ENCODE results near the gene FGF11.
A peak's percentile ranks its signal among the peaks of the same experiment; 100 is the strongest.

Gene FGF11

DNA sequence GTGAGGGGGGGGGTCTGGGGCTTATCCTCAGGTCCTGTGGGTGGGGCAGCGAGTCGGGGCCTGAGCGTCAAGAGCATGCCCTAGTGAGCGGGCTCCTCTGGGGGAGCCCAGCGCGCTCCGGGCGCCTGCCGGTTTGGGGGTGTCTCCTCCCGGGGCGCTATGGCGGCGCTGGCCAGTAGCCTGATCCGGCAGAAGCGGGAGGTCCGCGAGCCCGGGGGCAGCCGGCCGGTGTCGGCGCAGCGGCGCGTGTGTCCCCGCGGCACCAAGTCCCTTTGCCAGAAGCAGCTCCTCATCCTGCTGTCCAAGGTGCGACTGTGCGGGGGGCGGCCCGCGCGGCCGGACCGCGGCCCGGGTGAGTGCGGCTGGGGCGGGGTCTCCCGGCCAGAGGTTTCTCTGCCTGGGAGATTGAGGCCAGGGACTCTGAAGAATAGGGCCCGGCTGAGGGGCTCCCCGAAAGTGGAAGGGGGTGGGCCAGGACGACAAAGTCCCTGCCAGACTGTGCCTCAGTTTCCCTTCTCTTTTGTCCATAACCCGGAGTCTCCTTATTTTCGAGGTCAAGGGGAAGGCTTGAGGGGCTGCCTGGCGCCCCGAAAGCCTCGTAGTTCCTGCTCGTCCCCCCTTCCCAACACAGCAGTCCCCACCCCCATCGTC is at the start of gene FGF11:
Gene FGF11, plus strand, starts transcription at position 51 of the 651 bp plus-strand sequence. Its CDS starts 109 bp downstream, at position 160.
- ChIA-PET CTCF (interaction anchor here (0.6 to 3.8 kb wide), 2 partner anchors 14 to 84 kb away, joined by 5 to 18 read pairs; partner anchors contain the start of gene TMEM95), POLR2A (interaction anchor here (0.7 to 3.1 kb wide), 4 partner anchors 36 to 45 kb away, joined by 3 to 21 read pairs (median 4); partner anchors contain the start of genes PLSCR3, POLR2A and TMEM256)
- peak within 1 kb of the TSS; percentile 20 for H3K4me3 ChIP-seq (ENCODE audit: low read depth, low read length)
- no peaks in the 10 kb centered on the region for H3K36me3 ChIP-seq (ENCODE audit: control insufficient read depth in 2 of 2, insufficient read depth in 1 of 2, low read length in 2 of 2)
- TF ChIP-seq GLIS1 (tag by site-specific recombination; IDR thresholded peaks at IDR 0.05), result peak; percentile 50; the same call in 1 of the 2 replicates
- TF ChIP-seq SP3 (tag by site-specific recombination; IDR thresholded peaks at IDR 0.05), result peak; percentile 38; the same call in 1 of the 2 replicates
- TF ChIP-seq ZNF350 (tag by site-specific recombination; IDR thresholded peaks at IDR 0.05), result no peak
- TF ChIP-seq, protein P1, sequence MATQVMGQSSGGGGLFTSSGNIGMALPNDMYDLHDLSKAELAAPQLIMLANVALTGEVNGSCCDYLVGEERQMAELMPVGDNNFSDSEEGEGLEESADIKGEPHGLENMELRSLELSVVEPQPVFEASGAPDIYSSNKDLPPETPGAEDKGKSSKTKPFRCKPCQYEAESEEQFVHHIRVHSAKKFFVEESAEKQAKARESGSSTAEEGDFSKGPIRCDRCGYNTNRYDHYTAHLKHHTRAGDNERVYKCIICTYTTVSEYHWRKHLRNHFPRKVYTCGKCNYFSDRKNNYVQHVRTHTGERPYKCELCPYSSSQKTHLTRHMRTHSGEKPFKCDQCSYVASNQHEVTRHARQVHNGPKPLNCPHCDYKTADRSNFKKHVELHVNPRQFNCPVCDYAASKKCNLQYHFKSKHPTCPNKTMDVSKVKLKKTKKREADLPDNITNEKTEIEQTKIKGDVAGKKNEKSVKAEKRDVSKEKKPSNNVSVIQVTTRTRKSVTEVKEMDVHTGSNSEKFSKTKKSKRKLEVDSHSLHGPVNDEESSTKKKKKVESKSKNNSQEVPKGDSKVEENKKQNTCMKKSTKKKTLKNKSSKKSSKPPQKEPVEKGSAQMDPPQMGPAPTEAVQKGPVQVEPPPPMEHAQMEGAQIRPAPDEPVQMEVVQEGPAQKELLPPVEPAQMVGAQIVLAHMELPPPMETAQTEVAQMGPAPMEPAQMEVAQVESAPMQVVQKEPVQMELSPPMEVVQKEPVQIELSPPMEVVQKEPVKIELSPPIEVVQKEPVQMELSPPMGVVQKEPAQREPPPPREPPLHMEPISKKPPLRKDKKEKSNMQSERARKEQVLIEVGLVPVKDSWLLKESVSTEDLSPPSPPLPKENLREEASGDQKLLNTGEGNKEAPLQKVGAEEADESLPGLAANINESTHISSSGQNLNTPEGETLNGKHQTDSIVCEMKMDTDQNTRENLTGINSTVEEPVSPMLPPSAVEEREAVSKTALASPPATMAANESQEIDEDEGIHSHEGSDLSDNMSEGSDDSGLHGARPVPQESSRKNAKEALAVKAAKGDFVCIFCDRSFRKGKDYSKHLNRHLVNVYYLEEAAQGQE (tag by site-specific recombination; IDR thresholded peaks at IDR 0.05), result peak; percentile 79
- TF ChIP-seq ZNF560 (tag by site-specific recombination; IDR thresholded peaks at IDR 0.05; ENCODE audit: borderline replicate concordance), result no peak
- TF ChIP-seq GLIS2 (tag by site-specific recombination; IDR thresholded peaks at IDR 0.05), result 0 out of 2 replicates have a peak, but pooled peaks have one; percentile 26
- H3K27ac ChIP-seq (ENCODE audit: extremely low read depth, low read depth, low read length), result peak within 1 kb of the TSS; percentile 74
- no peaks in the 10 kb centered on the region for H3K9me3 ChIP-seq (ENCODE audit: control insufficient read depth, insufficient read depth, low read depth, low read length)
- peaks cover 25% of the 10 kb centered on the region for H3K4me1 ChIP-seq (ENCODE audit: control insufficient read depth, insufficient read depth, low read length)

DNA sequence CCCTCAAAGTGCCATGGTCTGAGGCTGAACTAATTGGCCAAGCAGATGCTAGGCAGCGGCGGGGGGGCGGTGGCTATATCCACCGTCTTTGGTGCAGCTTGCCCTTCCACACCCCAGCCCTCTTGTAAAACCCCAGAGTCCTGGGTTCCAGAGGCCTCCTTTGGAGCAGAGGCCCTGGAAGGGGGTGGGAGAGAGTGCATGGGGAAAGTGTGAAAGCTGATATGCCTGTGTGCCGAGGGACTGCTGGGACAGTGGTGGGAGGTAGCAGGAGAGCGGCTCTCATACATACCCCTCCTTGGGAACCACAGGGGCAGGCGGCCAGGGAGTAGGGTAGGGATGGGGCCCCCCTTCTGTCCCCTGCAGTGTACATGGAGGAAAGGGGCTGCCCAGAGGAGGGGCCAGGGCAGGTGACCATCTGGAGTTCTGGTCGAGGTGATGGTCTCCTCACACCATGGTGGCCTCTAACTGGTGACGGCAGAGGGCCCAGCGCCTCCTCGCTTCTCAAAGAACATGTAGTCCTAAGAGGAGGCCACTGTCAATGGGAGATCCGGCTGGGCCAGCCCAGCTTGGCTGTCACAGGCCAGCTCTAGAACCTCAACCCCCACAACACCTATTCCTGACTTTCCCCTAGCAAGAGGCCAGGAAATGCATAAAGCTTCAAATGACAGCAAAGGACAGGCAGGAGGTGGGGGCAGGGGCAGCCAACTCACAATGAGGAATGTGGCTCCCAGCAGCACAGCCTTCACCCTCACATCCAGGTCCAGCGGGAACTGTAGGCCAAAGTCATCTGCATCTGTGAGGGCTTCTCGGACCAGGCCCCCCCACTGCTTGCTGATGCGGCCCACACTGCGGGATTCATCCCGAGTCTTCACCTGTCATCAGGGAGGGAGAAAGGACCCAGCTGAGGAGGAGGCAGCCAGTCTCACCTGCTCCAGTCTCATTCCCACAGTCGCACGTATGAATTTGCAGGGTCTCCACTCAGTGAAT is 49.1 kb upstream of the FGF11 start:
- Histone ChIP-seq H3K4me3 (ENCODE audit: low read depth, low read length) (no peak overlapping the region), H3K9me3 (ENCODE audit: control insufficient read depth, insufficient read depth, low read depth, low read length) (no peaks in the 10 kb centered on the region), H3K4me1 (ENCODE audit: control insufficient read depth, insufficient read depth, low read length) (peaks cover 3% of the 10 kb centered on the region), H3K27ac (ENCODE audit: extremely low read depth, low read depth, low read length) (no peak overlapping the region), H3K36me3 (ENCODE audit: control insufficient read depth in 2 of 2, insufficient read depth in 1 of 2, low read length in 2 of 2) (peaks cover 0 to 36% of the 10 kb centered on the region in 2 experiments; a peak in 2 of 3 replicates)
- 0 out of 2 replicates have a peak, but pooled peaks have one; percentile 12 for TF ChIP-seq ZFHX2 (tag by site-specific recombination; conservative IDR thresholded peaks at IDR 0.05)
- no peak for TF ChIP-seq MYNN (tag by site-specific recombination; IDR thresholded peaks at IDR 0.05; ENCODE audit: borderline replicate concordance)
- TF ChIP-seq ZIC2 (tag by site-specific recombination; IDR thresholded peaks at IDR 0.05), result peak; percentile 96
- TF ChIP-seq ZNF423 (tag by site-specific recombination; IDR thresholded peaks at IDR 0.05), result no peak
- ChIA-PET CTCF (interaction anchor here (0.6 kb wide), 1 partner anchor 127 kb away, joined by 3 read pairs; no protein-coding TSS in a partner anchor), POLR2A (interaction anchor here (3.6 kb wide), 1 partner anchor 13 kb away, joined by 19 read pairs; the partner anchor contains the start of gene TMEM256)

DNA sequence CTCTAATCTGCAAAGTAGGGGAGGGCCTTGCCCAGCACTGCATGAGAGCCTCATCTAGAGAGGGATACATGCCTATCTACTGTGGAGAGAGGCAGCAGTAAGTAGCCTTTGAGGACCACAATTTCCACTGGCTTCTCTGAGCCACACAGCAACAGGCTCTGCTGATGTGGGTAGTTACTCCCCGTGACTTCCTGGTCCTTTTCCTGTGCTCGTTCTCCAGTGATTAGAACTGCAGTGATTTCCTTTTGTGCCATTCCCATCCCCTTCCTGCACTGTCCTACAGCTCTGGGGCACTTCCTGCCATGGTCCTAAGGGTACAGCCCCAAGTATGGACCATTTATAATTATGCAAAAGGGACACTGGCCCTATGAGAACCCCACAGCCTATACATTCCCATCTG is 48.0 kb upstream of the FGF11 start:
- TF ChIP-seq ZNF701 (tag by site-specific recombination; IDR thresholded peaks at IDR 0.05) (no peak), SCRT2 (tag by site-specific recombination; IDR thresholded peaks at IDR 0.05) (0 out of 2 replicates have a peak, but pooled peaks have one; percentile 19), ZNF140 (tag by site-specific recombination; IDR thresholded peaks at IDR 0.05) (no peak), ZNF169 (tag by site-specific recombination; IDR thresholded peaks at IDR 0.05) (no peak), ZNF19 (tag by site-specific recombination; IDR thresholded peaks at IDR 0.05; ENCODE audit: low read depth) (no peak), KLF1 (tag by site-specific recombination; IDR thresholded peaks at IDR 0.05) (no peak)
- TF ChIP-seq, protein P2, sequence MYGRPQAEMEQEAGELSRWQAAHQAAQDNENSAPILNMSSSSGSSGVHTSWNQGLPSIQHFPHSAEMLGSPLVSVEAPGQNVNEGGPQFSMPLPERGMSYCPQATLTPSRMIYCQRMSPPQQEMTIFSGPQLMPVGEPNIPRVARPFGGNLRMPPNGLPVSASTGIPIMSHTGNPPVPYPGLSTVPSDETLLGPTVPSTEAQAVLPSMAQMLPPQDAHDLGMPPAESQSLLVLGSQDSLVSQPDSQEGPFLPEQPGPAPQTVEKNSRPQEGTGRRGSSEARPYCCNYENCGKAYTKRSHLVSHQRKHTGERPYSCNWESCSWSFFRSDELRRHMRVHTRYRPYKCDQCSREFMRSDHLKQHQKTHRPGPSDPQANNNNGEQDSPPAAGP (tag by site-specific recombination; IDR thresholded peaks at IDR 0.05), result no peak
- TF ChIP-seq, protein P3, sequence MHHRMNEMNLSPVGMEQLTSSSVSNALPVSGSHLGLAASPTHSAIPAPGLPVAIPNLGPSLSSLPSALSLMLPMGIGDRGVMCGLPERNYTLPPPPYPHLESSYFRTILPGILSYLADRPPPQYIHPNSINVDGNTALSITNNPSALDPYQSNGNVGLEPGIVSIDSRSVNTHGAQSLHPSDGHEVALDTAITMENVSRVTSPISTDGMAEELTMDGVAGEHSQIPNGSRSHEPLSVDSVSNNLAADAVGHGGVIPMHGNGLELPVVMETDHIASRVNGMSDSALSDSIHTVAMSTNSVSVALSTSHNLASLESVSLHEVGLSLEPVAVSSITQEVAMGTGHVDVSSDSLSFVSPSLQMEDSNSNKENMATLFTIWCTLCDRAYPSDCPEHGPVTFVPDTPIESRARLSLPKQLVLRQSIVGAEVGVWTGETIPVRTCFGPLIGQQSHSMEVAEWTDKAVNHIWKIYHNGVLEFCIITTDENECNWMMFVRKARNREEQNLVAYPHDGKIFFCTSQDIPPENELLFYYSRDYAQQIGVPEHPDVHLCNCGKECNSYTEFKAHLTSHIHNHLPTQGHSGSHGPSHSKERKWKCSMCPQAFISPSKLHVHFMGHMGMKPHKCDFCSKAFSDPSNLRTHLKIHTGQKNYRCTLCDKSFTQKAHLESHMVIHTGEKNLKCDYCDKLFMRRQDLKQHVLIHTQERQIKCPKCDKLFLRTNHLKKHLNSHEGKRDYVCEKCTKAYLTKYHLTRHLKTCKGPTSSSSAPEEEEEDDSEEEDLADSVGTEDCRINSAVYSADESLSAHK (tag by site-specific recombination; IDR thresholded peaks at IDR 0.05), result no peak
- TF ChIP-seq, protein P4, sequence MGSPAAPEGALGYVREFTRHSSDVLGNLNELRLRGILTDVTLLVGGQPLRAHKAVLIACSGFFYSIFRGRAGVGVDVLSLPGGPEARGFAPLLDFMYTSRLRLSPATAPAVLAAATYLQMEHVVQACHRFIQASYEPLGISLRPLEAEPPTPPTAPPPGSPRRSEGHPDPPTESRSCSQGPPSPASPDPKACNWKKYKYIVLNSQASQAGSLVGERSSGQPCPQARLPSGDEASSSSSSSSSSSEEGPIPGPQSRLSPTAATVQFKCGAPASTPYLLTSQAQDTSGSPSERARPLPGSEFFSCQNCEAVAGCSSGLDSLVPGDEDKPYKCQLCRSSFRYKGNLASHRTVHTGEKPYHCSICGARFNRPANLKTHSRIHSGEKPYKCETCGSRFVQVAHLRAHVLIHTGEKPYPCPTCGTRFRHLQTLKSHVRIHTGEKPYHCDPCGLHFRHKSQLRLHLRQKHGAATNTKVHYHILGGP (tag by site-specific recombination; IDR thresholded peaks at IDR 0.05), result no peak
- ChIA-PET CTCF (interaction anchor here (1.2 kb wide), 1 partner anchor 37 kb away, joined by 3 read pairs; no protein-coding TSS in a partner anchor), POLR2A (interaction anchor here (1.6 kb wide), 1 partner anchor 13 kb away, joined by 8 read pairs; the partner anchor contains the start of gene TMEM256)

More for the DNA sequence above, 48.0 kb upstream of the FGF11 start:
- Histone ChIP-seq H3K36me3 (ENCODE audit: control insufficient read depth in 2 of 2, insufficient read depth in 1 of 2, low read length in 2 of 2) (peaks cover 0 to 36% of the 10 kb centered on the region in 2 experiments; a peak in 2 of 3 replicates), H3K4me1 (ENCODE audit: control insufficient read depth, insufficient read depth, low read length) (peaks cover 3% of the 10 kb centered on the region), H3K9me3 (ENCODE audit: control insufficient read depth, insufficient read depth, low read depth, low read length) (no peaks in the 10 kb centered on the region), H3K27ac (ENCODE audit: extremely low read depth, low read depth, low read length) (no peak overlapping the region), H3K4me3 (ENCODE audit: low read depth, low read length) (no peak overlapping the region)
